ENCODE measurements around the gene SDHB.
"Not testable (repeated sequence)": the region's sequence is repeated elsewhere in the genome, so short reads cannot be mapped to it uniquely, and the experiment has no call there.

The SDHB gene

GRCh38 chr1:17071794-17072193 is 18.0 kb upstream of the SDHB start:
- DNase-seq, result no peak

DNA sequence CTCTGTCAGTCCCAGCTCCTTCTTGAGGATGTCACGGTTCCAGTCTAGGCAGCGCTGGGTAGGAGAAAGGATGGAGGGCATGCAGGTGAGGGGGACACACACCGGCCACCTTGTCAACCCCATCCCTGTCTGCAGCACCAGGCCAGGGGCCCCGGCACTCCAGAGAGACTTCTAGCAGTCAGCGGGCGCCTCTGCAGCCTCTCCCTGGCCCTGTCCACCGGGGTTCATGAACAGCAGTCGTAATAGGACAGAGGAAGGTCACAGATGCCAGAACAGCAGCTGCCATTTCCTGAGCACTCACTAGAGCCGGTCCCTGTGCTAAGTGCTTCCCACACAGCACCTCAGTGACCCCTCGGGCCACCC is 16.3 kb upstream of the SDHB start:
- no peak for DNase-seq

- DNase-seq, result no peak
These were observed 15.8 kb upstream of the SDHB start for GRCh38 chr1:17069452-17070162.

DNA sequence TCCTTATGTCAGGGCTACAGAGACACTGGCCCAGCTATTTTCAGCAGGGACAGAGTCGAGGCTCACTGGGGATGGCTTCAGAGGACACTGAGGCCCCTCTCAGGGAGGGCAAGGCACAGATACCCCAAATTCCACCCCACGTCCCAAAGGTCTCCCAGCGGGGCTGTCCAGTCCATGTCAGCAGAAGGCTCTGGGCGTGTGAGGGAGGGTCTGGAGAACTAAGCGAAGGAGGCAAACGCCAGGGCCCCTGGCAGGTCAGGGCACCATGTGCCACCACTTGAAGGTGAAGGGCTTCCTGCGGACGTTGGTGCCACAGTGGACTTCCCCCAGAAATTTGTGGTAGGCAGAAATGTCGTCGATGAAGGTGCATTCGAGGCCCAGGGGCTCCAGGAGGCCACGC is 15.0 kb upstream of the SDHB start:
- no peak for DNase-seq

DNA sequence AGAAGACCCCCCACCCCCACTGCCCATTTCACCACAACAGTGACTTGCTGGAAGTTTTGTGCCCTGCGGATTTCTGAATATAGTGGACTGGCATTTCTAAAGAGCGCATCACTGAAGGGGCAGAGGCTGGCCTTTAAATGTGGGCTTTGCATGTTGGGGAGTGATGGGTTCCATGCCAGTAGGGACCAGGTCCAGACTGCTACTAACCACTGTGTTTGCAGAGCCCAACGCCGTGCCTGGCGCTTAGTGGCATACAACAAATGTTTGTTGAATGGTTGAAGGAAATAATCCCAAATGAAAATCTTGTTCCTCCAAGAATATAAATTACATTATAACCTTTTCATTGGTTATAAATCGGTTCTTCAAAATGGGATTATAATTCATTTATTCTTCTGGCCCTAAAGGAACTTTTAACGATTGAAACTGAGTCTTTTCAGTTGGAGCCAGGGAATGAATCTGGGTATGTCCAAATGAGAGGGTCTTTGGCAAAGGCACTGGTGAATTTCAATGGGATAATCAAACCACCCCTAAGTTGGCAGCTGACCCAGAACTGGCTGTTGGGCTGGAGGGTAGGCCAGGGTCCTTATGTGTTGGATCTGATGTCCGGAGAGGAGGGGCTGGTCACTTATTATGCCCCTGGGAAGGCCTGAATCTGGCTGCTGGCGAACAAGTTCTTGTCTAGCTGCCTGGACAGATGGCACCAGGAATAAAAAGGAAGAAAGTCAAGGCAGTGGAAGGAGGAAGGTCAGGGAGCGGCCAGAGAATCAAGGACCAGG is 13.8 kb upstream of the SDHB start:
- DNase-seq, result no peak

DNA sequence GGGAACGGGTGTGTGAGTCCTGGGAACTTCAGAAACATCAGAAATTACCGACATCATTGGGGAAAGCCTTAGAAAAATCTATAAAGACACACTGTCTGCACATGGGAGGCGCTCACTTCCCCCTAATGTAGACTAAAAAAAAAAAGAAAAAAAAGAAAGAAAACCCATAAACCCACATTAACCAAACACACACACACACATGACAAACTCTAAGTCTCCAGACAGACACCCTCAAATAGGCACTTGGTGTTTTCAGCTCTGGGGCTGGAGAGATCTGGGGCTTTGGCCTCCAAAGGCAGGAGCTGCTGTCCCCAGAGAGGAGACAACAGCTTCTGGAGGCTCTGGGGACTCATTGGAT is 13.2 kb upstream of the SDHB start:
- no peak for DNase-seq

DNA sequence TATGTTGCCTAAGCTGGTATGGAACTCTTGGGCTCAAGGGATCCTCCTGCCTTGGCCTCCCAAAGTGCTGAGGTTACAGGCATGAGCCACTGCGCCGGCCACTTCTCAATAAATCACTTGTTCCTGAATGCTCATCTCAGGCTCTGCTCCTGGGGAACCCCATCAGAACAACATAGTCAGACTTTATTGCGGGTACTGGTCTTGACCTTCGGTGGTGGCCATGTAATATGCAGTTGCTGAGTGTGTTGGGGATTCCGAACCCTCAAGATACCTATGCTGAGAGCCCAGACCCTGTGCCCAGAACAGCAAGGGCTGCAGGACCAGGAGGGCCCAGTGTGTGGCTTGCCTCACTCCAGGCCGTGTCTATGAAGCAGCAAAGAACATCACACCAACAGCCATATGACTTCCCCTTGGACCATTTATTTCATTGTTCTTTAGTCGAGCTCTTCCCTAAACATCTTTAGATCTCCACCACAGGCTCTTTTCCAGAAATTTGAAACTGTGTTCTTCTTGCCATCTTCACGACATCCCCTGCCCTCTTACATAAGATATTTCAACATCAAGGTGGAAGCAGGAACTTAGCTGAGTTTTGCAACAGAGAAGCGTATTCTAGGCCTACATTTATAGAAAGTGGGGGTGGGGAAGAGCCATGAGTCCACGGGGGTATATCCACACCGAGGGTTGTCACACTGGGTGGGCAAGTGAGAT is 12.7 kb upstream of the SDHB start:
- no peak for DNase-seq

GRCh38 chr1:17065666-17066065 is 11.8 kb upstream of the SDHB start:
- DNase-seq, result no peak

GRCh38 chr1:17062751-17063150 is 8.9 kb upstream of the SDHB start:
- DNase-seq, result not testable (repeated sequence)

DNA sequence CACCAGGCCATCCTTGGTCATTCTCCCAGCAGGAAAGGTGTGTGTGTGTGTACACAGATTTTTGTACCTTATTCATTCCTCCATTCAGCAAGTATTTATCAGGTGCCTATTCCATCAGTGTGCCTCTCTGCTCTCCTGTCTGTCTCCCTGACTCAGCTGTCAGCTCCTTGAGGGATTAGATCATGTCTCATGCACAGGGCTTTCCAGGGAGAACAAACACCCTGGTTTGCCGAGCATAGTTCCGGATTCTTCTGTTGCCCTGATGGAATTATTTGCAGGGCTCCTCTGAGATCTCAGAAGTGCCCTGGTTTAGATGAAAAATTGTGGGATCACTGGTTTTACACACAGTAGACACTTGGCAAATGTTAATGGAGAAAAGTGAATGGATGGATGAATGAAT is 8.1 kb upstream of the SDHB start:
- DNase-seq, result peak; percentile 22

- no peak for DNase-seq
These were observed 7.7 kb upstream of the SDHB start for GRCh38 chr1:17061486-17061885.

DNA sequence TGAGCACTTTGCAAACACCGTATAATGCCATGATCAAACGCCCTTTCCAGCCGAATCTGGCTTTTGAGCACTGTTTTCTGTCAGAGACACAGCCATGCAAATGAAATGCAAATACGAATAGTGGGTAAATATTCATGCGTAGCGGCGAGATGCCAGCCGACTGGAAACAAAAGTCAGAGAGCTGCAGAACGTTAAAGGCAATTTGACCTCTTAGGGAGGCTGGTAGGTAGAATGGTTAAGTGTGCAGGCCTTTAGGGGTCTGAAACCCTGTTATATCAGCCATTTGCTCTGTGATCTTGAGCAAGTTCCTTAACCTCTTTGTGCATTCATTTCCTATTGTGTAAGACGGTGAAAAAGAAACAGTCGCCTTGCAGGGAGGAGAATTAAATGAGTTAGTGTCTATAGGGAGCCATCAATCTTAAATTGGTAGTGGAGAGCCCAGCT is 6.5 kb upstream of the SDHB start:
- DNase-seq, result no peak

- DNase-seq, result peak; percentile 50
These were observed 5.8 kb upstream of the SDHB start for GRCh38 chr1:17059391-17060305.

DNA sequence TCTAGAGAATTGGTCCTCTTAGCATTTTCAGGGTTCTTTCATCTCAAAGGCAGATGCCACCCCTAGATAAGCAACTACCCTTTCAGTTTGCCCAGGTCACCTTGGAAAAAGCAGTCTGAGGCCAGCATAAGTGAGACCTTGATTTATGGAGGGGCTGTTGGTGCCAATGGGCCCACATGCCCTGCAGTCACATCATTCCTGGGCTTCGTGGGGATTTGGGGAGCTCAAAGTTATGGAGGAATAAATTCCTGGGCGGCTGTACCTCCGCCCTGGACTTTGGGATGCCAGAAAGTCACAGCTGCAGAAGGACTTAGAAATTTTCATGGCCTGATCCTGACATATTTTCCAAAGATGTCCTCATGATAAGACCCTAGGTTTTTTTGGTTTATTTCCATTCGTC is 2.7 kb upstream of the SDHB start:
- no peak for DNase-seq

DNA sequence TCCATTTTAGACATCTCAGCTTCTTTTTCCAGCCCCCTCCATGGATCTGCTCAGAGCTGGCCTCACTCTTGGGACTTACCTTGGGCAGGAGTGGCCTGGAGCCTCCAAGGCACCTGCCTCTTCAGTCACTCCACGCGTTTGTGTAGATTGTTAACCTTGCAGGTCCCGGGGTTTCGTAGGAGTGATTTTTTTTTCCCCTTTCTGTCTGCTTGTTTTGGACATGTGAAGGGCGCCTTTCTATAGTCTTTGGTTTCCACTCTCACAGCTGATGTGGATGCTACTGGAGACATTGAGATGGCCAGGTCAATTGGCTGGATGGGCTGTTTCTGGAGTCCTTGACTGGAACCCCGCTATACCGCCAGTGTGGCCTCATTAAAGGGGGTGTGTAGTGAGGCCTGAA is 2.0 kb upstream of the SDHB start:
- DNase-seq, result no peak

GRCh38 chr1:17053086-17053684 is 647 bp downstream of the SDHB start:
- no peak for DNase-seq

DNA sequence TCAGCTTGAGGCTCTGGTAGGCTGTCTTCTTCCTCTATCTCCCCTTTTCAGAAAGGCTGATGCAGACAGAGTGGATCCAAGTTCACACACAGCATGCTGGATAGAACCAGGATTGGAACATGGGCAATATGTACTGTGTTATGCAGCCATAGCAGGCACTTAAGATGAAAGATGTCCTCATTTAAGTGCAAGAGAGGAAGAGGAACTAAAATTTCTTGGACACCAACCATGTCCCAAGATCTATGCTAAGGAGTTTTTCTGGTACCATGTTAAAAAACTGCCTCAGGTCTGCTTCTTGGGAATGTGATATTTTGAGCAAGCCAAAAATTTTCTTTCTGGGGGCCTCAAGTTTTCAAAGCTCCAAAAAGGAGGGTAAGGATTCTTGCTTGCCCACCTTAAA is 1.2 kb downstream of the SDHB start:
- DNase-seq, result no peak

- DNase-seq, result no peak
These were observed 1.8 kb downstream of the SDHB start for GRCh38 chr1:17052038-17052437.

GRCh38 chr1:17047924-17048323 is 5.9 kb downstream of the SDHB start:
- no peak for DNase-seq

DNA sequence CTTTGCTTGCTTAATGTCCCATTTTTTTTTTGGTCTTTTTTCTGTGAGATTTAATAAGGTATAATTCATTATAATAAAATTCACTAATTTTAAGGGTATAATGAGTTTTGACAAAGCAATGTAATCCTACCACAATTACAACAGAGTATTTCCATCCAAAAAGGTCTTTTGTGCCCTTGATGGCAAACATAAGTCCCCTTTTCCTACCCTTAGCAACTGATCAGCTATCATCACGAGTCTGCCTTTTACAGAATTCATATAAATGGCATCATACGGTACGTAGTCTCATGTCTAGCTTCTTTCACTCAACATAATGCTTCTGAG is 7.5 kb downstream of the SDHB start:
- no peak for DNase-seq

DNA sequence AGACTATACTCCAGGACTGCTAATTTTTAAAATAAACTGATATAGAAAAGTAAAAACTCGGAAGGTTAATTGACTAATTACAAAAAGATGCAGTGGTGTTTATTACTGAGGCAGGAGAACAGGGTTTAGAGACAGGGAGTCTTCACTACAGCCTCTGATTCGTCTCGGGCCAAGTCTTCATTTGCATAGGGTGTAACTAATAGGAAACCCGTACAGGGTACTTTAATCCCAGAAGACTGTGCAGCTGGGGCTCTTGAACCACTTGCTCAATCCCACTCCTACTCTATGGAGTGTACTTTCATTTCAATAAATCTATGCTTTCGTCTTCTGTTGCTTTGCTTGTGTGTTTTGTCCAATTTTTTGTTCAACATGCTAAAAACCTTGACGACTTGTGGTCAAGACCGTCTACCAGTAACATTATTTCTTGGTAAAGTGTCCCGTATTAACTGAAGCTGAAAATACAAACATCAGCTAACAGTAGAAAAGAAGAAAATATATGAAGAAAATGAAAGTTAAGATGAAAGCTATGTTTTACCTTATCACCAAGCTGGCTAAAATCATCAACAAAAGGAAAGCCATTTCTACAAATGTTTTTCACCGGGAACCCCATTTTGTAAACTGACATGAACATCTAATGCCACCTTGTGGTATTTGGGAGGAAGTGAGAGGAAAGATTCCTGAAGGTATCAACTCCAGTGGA is 8.0 kb downstream of the SDHB start:
- peak; percentile 24 for DNase-seq

DNA sequence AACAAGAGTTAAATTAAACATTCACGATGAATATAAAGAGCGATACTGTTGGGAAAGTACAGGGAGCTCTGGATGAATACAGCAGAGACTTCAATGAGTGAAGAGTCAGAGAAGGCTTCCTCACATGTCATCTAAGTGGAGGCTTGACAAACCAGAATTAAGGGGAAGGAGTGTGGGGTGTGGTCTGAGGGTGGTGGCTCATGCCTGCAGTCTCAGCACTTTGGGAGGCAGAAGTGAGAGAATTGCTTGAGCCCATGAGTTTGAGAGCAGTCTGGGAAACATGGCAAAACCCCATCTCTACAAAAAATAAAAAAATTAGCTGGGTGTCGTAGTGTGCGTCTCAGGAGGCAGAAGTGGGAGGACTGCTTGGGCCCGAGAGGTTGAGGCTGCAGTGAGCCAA is 8.7 kb downstream of the SDHB start:
- DNase-seq, result no peak
